ENCODE measurements around the gene PIAS1.
"Not testable (repeated sequence)": the region's sequence is repeated elsewhere in the genome, so short reads cannot be mapped to it uniquely, and the experiment has no call there.

PIAS1 gene

GRCh38 chr15:68234520-68234919 lies 180.4 kb downstream of the PIAS1 start:
- not testable (repeated sequence) for H3K9me3 ChIP-seq (ENCODE audit: insufficient read depth, low read depth, low read length); H3K4me3 ChIP-seq (ENCODE audit: low read length); H3K27ac ChIP-seq (ENCODE audit: low read length); H3K27me3 ChIP-seq (ENCODE audit: insufficient read depth, low read length); H3K4me1 ChIP-seq (ENCODE audit: insufficient read depth, low read length); H3K36me3 ChIP-seq (ENCODE audit: insufficient read depth, low read depth, low read length); H3K9ac ChIP-seq (ENCODE audit: low read depth, low read length)

DNA sequence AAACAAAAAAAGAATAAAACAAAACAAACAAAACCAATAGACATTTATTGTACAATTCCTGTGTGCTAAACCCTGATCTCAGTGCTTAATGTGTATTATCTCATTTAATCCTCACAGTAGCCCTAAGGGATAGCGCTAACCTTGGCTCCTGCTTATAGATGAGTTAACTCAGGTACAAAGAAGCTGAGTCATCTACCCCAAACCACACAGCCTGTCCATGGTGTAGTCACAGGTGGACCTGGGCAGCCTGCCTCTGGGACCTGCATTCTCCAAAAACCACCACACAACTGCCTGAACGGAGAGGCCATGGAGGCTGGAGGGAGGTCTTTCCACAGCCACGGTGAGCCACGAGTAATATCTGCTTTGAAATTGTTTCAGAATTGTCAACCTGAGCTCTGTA lies 180.9 kb downstream of the PIAS1 start:
- Histone ChIP-seq H3K9ac (ENCODE audit: low read depth, low read length) (no peak overlapping the region), H3K27me3 (ENCODE audit: insufficient read depth, low read length) (no peaks in the 10 kb centered on the region; the same call in 1 of the 2 replicates), H3K27ac (ENCODE audit: low read length) (no peak overlapping the region), H3K4me3 (ENCODE audit: low read length) (no peak overlapping the region), H3K9me3 (ENCODE audit: insufficient read depth, low read depth, low read length) (no peaks in the 10 kb centered on the region), H3K4me1 (ENCODE audit: insufficient read depth, low read length) (no peaks in the 10 kb centered on the region), H3K36me3 (ENCODE audit: insufficient read depth, low read depth, low read length) (no peaks in the 10 kb centered on the region)

DNA sequence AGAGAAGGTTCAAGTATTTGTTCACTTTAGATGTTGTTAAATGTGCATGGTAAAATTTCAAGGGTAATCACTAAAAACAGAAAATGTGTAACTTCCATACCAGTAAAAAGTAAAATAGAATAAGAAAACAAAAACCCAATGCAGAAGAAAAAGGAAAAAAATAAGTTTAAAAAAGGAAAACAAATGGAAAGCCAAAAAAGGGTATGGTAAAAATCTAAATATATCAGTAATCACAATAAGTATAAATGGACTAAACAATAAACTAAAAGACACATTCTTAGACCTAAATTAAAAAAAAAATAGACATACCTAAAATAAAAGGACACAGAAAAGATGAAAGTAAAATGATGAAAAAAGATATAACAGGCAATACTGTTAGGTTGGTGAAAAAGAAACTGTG lies 184.9 kb downstream of the PIAS1 start:
- H3K27me3 ChIP-seq (ENCODE audit: insufficient read depth, low read length): no peaks in the 10 kb centered on the region
- H3K4me3 ChIP-seq (ENCODE audit: low read length): no peak overlapping the region
- no peak overlapping the region for H3K27ac ChIP-seq (ENCODE audit: low read length)
- no peaks in the 10 kb centered on the region for H3K4me1 ChIP-seq (ENCODE audit: insufficient read depth, low read length)
- H3K36me3 ChIP-seq (ENCODE audit: insufficient read depth, low read depth, low read length): no peaks in the 10 kb centered on the region
- 0 out of 2 replicates have a peak, but pooled peaks cover under 1% of the 10 kb centered on the region for H3K9me3 ChIP-seq (ENCODE audit: insufficient read depth, low read depth, low read length)
- H3K9ac ChIP-seq (ENCODE audit: low read depth, low read length): no peak overlapping the region

DNA sequence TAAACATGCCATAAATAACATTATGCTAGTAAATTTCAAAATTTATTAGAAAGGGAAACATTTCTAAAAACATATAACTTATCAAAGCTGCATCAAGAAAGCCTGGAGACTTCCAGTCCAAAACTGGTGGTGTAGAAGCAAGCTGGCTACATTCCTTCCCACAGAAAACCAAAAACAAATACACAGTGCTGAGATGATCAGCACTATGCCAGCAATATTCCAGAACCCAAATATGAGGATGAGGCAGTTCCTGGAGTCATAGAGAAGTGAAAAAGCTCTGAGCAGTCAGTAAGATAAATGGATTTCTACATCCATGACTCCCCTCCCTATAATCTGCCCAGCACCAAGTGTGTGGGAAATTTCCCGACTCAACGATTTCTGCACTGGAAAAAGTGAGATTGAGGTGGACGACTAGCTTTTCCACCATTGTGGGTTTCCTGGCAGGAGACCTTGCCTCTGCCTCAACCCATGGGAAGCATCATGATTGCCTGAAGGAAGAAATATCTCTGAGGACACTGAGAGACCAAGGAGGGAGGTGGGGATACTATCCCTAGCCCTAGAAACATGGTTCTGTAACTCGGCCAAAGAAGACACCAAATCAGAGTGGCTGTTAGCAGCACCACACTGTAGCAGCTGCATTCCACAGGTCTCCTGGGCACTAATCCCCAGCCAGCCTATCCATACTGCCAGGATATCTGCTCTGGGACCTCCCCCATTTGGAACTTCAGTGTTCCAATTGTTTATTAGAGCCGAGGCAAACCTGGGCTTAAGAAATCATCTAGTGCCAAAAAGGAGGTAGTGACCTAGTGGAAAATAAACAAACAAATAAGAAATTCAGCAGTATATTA lies 187.2 kb downstream of the PIAS1 start:
- H3K36me3 ChIP-seq (ENCODE audit: insufficient read depth, low read depth, low read length): no peaks in the 10 kb centered on the region
- H3K4me3 ChIP-seq (ENCODE audit: low read length): no peak overlapping the region
- H3K4me1 ChIP-seq (ENCODE audit: insufficient read depth, low read length): no peaks in the 10 kb centered on the region
- H3K9me3 ChIP-seq (ENCODE audit: insufficient read depth, low read depth, low read length): peaks cover 7% of the 10 kb centered on the region
- H3K9ac ChIP-seq (ENCODE audit: low read depth, low read length): no peak overlapping the region
- no peaks in the 10 kb centered on the region for H3K27me3 ChIP-seq (ENCODE audit: insufficient read depth, low read length)
- H3K27ac ChIP-seq (ENCODE audit: low read length): no peak overlapping the region
